HG03159 (cell line): ENCODE results near the gene COMMD7.

Source experiments
- ATAC-seq: cut with Tn5 transposase; IDR thresholded peaks from one replicate; pipeline ENCODE4 v1.9.1; 2021; ENCODE audit warnings: mild to moderate bottlenecking, moderate library complexity; ENCODE audit not compliant: unreplicated experiment

COMMD7 gene

DNA sequence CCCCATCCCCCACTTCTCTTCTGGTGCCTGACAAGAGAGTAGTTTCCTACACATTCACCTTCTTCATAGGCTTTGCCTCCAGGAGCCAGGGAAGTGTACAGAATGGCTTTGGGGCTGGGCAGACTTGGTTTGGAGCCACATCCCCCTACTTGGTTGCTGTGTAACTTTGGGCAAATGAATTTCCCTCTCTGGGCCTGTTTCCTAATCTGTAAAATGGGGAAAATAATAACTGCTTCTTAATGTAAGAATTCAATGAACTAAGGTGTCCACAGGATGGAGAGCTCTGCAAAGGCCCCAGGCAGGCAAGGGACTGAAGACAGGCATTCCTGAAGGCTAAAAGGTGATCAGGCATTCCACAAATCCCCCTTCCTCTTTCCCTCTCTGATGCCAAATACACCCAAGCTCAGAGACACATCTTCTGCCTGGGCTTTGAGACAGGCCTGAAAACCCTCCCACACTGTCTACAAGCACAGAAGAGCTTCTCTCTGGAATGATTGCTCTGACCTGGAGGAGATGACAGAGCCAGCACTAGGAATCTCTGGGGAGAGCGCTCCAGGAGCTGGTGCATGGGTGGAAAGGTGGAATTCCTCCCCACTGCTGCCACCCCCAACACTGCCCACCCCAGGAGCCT lies 62.6 kb downstream of the COMMD7 start:
- no peak for ATAC-seq

DNA sequence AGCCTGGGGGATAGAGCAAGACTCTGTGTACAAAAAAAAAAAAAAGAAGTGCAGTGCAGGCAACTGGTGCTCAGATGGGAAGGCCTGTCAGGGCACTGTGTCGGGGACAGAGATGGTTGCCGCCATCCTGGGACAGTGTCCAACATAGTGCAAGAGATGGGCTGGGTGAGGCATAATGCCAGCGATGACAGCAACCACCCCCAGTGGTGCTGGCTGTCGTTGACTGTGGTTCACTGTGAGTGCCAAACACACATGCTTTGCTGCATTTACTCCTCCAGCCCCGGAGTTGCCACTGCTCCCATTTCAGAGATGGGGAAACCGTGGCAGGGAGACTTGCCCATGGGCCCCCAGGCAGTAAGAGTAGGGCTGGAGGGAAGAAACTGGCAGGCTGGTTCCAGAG lies 64.3 kb downstream of the COMMD7 start:
- no peak for ATAC-seq

DNA sequence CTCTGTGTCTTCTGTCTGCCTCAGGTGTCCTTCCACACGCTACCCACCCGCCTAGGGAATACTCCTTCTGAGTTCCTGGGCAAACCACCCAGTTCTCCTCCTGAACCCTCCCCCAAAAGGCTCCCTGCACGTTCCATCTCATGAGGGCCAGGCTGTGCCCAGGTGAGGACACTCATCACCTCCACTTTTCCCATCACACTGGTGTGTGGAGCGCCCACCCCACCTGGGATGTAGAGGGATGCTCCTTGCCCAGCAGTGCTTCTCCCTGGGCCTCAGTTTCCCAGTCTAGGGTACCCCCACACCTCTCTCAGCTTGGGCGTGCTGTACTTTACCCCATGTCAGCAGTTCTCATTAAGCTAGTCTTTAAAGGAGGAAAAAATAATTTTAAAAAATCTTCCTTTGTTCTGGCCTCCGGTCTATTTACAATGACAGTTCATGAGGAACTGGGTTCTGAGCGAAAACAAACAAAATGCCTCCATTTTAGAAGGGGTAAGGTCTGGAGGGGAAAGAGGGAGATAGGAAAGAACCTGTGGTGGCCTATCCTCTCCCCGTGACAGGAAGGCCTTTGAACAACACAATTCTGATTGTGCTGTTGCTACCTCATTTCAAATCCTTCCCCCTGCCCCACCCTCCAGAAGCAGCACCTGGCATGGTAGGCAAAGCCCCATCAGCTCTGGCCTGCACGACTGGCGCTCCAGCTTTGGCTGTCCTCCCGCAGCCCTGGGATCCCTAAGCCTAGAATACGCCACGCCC lies 67.9 kb downstream of the COMMD7 start:
- no peak for ATAC-seq

DNA sequence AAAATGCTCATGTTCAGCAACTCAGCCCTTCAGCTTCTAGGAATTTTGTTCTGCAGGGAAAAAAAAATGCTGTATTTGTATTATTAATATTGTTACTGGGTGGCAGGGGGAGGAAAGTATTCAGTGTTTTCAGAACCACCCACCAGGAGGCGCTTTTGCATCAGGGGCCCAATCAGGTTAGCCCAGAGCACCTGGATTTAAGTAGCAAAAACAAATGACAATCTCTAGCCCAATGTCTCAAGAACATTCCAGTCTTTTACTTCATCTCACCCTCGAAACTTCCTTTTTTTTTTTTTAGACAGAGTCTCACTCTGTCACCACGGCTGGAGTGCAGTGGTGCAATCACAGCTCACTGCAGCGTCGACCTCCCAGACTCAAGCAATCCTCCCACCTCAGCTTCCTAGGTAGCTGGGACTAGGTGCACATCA lies 68.9 kb downstream of the COMMD7 start:
- no peak for ATAC-seq

DNA sequence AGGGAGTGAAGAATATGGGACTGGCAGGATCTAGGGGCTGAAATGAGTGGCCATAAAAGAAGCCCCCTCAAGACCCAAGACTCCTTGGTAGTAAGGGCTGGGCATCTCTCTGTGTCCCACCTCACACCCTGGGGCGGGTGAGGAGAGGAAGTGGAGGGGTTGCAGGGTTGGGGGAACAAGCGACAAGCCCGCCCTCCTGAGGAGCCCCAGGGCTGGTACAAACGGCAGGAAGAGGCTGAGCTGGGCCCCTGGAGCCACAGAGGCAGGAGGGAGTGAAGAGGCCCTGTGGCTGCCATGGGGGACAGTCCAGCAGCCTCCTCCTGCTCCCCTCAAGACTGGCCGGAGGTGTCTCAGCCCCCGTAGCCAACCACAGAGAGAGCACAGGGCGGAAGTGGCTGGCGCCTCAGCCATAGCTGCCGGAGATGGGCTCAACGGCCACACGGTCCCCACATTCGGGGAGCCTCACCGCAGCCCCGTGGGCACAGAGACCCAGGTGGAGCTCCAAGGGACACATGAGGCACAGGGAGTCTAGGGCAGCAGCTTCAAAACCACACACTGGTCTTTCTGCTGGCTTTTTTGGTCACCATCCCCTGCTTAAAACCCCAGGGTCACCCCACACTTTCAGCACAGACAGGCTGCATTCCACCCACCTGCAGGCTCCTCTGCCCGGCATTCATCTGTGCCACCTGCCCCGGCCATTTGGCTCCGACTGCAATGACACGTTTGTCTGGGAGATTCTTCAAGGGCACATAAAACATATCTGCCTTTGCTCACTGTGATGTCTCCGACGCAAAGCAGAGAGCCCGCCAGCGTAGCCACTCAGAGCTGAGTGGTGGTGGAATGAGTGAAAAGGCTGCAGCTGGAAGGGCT lies 70.0 kb downstream of the COMMD7 start:
- ATAC-seq = no peak

DNA sequence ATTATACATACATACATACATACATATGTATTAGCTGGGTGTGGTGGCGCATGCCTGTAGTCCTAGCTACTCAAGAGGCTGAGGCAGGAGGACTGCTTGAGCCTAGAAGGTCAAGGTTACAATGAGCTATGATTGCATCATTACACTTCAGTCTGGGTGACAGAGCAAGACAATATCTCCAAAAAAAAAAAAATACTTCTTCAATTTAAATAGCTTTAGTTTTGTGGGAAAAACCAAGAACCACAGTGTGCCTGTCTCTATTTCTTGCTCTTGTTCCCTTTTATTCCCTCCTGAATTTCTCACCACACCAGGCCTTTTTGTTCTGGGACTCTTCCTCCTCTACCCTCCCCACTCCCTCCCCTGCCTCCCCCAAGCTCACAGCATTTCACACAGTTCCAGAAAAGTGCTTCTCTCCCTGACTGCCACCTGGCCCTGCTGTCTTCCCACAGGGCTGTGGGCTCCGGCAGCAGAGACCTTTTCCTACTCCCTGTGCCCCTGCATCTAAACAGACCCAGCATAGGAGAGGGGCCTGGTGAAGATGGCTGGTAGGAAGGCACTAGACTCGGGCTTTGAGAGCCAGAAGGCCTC lies 70.8 kb downstream of the COMMD7 start:
- no peak for ATAC-seq

DNA sequence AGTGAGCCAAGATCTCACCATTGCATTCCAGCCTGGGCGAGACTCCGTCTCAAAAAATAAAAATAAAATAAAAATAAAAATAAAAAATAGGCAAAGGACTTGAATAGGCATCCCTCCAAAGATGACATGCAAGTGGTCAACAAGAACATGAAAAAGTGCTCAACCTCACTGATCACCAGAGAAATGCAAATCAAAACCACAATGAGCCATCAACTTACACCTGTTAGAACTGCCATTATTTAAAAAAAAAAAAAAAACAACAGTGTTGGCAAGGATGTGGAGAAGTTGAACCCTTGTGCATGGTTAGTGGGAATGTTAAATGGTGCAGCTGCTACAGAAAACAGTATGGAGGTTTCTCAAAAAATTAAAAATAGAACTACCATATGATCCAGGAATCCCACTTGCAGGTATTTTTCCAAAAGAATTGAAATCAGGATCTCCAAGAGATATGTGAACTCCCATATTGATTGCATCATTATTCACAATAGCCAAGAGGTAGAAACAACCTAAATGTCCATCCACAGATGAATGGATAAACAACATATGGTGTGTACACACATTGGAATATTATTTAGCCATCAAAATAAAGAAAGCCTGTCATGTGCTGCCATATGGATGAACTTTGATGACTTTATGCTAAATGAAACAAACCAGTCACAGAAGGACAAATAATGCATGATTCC lies 72.4 kb downstream of the COMMD7 start:
- ATAC-seq = no peak

DNA sequence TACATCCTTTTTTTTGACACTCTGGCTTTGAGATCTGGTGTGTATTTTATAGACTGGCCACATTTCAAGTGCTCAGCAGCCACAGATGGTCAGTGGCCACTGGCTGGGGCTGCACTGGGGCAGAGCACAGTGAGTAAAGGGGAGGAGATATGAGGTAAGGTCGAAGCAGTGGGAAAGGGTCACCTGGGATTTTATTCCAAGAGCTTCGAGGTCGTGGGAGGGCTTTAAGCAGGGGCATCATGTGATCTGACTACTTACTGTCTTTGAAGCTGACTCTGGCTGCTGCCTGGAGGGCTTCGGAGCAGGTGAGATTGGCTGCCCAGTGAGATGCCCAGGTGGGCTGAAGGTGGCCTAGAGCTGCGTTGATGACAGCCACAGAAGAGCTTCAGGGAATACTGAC lies 76.2 kb downstream of the COMMD7 start:
- ATAC-seq = no peak

DNA sequence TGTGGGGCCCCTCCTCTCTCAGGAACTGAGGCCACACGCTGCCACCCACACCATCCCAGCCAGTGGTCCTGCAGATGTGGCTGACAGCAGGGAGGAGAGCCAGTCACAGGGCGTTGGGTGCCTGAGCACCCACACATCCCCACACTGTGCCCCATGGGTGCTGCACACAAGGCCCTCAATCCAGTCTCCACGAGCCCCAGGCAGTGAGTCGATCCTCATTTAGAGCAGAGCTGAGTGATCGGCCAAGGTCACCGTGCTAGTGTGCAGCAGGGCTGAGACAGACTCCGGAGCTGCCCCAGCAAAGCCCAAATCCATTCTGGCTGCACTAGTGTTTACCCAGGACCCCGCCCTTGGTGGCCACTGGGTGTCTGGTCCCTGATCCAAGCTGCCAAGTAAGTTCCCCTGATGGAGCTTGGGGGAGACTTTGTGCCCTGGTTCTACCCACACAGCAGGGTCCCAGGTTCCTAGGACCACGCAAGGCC lies 78.5 kb downstream of the COMMD7 start:
- ATAC-seq = no peak

DNA sequence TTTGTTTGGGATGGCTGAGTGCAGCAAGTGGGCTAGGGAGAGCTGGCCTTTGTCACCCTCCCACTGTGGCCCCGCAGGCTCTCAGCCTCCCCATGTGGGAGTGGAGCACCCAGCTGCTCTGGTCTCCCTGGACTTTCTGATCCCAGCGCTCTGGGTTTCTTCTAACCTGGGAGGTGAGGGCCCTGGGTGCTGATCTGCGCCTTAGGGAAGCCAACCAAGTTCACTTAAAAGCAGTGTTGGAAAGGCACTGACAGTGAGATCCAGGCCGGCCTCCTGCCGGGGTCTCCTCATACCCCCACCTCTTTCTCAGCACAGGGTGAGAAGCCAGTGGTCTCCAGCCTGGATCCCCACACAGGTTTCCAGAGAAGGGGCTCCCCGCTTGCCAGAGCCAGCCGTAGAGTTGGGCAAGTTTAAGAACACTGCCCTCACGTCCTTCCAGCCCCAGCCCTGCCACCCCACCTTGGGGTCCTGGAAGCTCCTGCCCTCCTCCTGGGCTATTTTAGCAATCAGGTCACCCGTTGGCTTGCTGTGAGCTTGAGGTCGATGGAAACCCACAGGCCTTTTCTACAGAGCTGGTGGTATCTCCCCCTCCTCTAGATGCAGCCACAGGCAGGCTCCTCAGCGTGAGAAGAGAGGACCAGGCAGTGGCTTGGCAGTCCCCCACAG lies 79.1 kb downstream of the COMMD7 start:
- no peak for ATAC-seq

DNA sequence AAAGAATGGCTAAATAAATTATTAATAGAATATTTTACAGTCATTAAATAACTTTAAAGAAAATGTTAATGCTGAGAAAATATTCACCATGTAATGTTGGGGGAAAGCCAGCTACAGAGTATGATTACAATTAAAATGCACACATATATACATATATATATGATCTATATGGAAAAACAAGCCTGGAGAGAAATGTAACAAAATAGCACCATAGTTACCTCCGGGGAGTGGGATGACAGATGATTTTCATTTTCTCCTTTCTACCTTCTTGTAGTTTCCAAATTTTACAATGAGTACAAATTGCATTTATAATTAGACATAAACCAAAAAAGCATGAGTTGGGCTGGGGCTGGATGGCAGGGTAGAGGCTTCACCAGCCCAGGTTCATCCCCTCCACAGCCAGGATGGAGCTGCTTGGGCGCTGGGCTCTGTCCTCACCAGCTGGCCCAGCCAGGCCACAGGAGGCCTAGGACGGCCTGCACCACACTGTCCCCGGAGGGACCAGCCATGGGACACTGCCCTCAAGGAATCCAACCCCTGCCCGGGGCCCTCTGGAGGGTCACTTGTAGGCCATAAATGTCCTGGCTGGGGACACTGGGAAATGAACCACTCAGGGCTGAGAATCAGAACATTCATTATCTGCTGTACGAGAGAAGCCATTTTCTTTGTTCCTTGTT lies 79.8 kb downstream of the COMMD7 start:
- ATAC-seq = no peak

DNA sequence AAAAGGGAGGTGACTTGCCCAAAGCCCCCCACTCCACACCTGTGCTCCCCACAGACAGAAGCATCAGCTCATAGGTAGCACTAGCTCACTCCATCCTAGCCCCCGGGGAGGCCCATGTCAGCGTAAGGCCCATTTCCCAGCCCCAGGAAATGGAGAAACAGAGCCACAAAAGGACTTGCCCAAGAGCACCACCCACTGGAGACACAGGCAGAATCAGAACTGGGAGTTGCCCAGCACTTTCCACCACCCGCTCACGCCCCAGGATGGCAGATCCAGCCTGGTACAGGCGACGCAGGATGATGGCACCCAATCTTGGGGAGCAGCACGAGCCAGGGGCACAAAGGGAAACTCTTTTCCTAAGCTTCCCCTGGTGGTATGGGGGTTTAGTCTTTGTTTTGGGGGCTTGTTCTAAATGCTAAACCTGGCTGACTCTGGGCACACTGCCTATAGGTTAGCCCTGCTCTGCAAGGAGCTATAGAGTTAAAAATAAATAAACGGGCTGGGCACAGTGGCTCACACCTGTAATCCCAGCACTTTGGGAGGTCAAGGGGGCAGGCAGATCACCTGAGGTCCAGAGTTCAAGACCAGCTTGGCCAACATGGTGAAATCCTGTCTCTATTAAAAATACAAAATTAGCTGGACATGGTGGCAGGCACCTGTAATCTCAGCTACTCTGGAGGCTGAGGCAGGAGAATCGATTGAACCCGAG lies 81.3 kb downstream of the COMMD7 start:
- ATAC-seq = no peak

DNA sequence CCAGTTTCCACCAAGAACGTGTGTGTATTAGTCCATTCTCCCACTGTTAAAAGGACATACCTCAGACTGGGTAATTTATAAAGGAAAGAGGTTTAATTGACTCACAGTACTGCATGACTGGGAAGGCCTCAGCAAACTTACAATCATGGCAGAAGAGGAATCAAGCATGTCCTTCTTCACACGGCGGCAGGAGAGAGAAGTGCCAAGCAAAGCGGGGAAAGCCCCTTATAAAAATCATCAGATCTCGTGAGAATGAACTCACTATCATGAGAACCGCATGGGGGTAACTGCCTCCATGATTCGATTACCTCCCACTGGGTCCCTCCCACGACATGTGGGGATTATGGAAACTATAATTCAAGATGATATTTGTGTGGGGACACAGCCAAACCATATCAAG lies 82.6 kb downstream of the COMMD7 start:
- ATAC-seq = no peak

DNA sequence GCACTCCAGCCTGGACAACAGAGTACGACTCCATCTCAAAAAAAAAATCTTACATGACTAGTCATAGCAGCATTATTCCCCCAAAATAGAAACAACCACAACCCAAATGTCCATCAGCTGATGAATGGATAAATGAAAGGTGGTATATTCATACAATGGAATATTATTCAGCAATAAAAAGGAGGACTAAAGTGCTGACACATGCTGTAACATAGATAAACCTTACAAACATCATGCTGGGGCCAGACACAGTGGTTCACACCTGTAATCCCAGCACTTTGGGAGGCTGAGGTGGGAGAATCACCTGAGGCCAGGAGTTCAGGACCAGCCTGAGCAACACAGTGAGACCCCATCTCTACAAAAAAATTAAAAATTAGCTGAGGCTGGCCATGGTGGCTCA lies 86.4 kb downstream of the COMMD7 start:
- ATAC-seq = no peak

DNA sequence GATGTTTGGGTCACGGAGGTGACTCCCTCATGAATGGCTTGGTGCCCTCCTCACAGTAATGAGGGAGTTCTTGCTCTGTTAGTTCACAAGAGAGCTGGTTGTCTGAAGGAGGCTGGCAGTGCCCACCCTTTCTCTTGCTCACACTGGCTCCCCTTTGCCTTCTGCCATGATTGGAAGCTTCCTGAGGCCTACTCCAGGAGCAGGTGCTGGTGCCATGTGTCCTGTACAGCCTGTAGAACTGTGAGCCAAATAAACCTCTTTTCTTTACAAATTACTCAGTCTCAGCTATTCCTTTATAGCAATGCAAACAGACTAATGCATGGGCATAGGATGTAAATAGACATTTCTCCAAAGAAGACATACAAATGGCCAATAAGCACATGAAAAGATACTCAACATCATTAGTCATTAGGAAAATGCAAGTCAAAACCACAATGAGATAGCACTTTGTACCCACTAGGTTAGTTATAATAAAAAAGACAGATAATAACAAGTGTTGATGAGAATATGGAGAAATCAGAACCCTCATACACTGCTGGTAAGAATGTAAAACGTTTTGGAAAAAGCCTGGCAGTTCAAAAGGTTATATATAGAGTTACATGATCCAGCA lies 87.3 kb downstream of the COMMD7 start:
- ATAC-seq = no peak

DNA sequence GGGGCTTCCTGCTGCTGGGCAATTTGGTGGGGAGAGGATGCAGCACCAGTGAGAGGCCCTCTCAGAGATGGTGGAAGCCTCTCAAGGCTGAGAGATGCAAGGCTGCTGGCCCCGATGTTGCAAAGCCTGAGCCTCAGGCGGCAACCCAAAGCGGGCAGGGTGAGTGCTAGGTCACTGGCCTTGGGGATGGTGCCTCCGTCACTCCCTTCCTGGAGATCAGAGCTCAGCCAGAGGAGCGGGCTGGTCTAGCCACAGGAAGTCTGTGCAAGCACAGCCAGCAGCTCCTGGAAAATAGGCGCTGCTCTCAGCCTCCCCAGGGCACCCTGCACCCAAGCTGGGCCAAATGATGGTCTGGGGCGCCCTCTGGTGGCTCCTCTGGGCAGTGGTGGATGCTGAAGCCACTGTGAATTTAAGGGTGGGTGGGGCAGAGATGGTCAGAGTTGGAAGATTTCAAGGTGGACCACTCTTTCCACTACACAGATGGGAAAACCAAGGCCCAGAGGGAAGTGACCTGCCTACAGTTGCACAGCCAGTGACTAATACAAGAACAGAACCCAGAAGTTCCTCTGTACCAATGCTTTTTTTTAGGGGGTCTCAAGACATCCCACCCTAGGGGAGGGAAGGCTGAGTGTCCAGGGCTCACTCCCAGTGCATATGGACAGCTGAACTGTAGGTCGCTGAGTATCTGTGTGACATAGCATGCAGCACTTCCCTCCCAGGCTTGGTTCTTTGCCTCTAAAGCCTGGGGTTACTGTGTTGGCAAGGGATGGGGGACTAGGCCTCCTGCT lies 90.3 kb downstream of the COMMD7 start:
- ATAC-seq = no peak
